Hepatocyte (in vitro differentiated cells): ENCODE results near the gene HPS6.

Source experiments
- EZH2 ChIP-seq: fragments of 200-600 bp; sonication (generic); IDR thresholded peaks from 2 replicates; pipeline ENCODE4 v1.6.1; 2016; ENCODE audit warnings: antibody characterized with exemption, mild to moderate bottlenecking, borderline replicate concordance
- TF ChIP-seq, protein P1 (sequence below): fragments of 200-600 bp; sonication (generic); IDR thresholded peaks from 2 replicates; pipeline ENCODE4 v1.5.1; 2016; ENCODE audit warnings: antibody characterized with exemption, mild to moderate bottlenecking; ENCODE audit not compliant: poor library complexity

DNA sequence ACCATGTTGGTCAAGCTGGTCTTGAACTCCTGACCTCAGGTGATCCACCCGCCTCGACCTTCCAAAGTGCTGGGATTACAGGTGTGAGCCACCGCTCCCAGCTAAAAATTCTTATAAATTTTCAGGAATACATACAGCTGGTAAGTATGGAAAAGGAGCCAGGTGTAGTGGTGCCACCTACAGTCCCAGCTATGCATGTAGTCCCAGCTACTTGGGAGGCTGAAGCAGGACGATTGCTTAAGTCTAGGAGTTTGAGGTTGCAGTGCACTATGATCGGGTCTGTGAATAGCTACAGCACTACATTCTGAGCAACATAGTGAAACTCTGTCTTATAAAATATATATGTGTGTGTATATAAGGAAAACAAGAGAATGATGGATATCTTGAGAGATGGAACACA is 36.0 kb downstream of the HPS6 start:
- TF ChIP-seq, protein P1, sequence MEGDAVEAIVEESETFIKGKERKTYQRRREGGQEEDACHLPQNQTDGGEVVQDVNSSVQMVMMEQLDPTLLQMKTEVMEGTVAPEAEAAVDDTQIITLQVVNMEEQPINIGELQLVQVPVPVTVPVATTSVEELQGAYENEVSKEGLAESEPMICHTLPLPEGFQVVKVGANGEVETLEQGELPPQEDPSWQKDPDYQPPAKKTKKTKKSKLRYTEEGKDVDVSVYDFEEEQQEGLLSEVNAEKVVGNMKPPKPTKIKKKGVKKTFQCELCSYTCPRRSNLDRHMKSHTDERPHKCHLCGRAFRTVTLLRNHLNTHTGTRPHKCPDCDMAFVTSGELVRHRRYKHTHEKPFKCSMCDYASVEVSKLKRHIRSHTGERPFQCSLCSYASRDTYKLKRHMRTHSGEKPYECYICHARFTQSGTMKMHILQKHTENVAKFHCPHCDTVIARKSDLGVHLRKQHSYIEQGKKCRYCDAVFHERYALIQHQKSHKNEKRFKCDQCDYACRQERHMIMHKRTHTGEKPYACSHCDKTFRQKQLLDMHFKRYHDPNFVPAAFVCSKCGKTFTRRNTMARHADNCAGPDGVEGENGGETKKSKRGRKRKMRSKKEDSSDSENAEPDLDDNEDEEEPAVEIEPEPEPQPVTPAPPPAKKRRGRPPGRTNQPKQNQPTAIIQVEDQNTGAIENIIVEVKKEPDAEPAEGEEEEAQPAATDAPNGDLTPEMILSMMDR, result no peak
- TF ChIP-seq EZH2, result no peak
